Subcutaneous adipose tissue (tissue), 4 donors: ENCODE measurements around the gene CHN2. TPM values are rescaled to one million over a fixed set of nuclear protein-coding genes. Genes with fewer than 3 reads are reported as not detected.

ENCODE experiments used
- total RNA-seq, 4 donors: library from RNA; depleted of rRNA; stranded (reverse); fragments of >200 nt; gene quantifications; one replicate each; pipeline ENCODE4 v1.1.0, GENCODE V29; 2016
- TF ChIP-seq, protein P1 (sequence below): fragments of 450-650 bp; IDR thresholded peaks from one replicate; pipeline ENCODE4 v1.5.1; 2016; ENCODE audit warnings: low read depth, mild to moderate bottlenecking, control low read depth, antibody characterized with exemption, moderate library complexity

Gene CHN2
- total RNA-seq, 4 donors from 2014 or later, result 10.0 to 19.4 (median 13.8) TPM

DNA sequence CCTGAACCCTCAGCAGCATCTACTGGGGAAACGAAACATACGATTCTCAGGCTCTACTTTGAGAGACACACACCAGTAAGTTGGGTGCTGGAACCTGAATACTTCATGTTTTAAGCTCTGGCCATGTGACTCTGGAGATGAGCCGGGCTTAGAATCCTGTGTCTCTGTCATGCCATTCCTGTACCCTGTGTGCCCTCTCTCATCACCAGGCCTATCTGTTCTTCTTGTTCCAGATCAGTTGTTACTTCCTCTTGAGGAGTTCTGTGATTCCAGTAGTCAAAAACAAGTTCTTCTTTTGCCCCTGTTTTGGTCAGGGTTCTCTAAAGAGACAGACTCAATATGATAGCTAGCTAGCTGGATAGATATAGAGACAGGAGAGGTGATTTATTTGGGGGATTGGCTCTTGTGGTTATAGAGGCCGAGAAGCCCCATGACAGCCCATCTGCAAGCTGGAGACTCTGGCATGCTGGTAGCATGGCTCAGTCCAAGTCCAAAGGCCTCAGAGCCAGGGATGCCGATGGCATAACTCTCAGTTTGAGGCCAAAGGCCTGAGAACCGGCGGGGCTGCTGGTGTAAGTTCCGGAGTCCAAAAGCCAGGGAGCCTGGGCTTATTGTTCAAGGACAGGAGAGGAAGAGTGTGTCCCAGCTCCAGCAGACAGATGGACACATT, 54.3 kb downstream of the CHN2 start:
- TF ChIP-seq, protein P1, sequence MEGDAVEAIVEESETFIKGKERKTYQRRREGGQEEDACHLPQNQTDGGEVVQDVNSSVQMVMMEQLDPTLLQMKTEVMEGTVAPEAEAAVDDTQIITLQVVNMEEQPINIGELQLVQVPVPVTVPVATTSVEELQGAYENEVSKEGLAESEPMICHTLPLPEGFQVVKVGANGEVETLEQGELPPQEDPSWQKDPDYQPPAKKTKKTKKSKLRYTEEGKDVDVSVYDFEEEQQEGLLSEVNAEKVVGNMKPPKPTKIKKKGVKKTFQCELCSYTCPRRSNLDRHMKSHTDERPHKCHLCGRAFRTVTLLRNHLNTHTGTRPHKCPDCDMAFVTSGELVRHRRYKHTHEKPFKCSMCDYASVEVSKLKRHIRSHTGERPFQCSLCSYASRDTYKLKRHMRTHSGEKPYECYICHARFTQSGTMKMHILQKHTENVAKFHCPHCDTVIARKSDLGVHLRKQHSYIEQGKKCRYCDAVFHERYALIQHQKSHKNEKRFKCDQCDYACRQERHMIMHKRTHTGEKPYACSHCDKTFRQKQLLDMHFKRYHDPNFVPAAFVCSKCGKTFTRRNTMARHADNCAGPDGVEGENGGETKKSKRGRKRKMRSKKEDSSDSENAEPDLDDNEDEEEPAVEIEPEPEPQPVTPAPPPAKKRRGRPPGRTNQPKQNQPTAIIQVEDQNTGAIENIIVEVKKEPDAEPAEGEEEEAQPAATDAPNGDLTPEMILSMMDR, result no peak

DNA sequence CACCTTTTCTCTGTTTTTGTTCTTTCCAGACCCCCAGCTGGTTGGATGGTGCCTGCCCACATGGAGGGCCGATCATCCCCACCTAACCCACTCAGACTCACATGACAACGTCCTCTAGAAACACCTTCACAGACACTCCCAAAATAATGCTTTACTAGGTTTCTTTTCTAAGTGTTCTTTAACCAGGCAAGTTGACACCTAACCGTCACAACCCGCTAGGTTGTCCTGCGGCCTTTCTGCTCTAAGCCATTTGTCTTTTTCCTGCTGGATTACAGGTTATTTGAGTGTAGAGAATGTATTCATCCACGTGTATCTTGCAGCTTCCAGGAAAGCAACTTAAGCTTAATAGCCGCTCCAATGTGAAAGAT, 54.8 kb downstream of the CHN2 start:
- TF ChIP-seq, protein P1, result no peak

DNA sequence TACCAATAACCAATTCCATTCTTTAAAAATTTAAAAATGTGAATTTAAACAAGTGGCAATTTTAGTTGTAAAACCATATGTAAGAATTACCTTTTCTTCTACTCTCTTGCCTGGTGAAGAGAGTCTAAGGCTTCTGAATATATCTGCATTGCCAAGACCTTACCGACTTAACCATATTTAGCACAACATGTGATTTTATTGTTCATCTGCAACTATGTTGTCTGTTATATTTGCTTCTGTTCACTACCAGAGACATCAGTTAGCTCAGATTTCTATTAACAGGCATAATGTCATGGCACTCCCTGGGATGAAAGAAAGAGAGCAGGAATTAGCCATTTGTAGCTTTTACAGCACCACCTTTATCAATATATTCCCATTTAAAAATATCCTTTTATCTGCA, 55.3 kb downstream of the CHN2 start:
- TF ChIP-seq, protein P1, result no peak

DNA sequence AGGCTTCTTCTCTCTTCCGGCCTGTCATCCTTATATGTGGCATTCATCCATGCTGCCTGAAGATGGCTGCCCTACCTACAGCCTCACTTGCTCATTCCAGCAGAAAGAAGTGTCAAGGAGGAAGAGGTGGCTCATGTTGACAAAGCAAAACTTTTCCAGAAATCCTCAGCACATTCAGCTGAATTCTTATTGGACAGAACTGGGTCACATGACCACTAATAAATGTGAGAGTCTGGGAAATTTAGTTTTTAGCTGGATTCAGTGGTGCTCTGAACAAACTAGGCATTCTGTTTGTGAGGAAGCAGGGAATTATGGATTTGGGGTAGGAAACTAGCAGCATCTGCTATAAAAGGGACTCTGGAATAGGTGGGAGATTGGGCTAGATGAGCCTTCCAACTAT, 58.6 kb downstream of the CHN2 start:
- TF ChIP-seq, protein P1, result no peak

DNA sequence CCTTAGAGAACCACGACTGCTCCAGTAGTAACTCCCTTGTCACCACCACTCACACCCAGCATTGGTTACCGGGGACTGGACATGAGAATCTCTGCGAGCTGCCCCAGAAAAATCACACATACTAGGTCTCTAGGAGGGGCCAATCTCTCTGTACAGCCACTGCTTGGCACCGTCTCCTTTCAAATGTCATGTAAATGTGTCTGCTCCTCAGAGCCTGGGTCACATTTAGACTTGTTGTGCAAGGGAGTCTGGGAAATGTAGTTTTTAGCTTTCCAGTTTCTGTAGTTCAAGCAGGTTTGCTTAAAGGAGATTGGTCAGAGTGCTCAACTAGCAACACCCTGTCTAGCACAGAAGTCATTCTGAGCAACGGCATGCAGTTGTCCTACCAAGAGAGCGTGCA, 60.0 kb downstream of the CHN2 start:
- TF ChIP-seq, protein P1, result no peak

DNA sequence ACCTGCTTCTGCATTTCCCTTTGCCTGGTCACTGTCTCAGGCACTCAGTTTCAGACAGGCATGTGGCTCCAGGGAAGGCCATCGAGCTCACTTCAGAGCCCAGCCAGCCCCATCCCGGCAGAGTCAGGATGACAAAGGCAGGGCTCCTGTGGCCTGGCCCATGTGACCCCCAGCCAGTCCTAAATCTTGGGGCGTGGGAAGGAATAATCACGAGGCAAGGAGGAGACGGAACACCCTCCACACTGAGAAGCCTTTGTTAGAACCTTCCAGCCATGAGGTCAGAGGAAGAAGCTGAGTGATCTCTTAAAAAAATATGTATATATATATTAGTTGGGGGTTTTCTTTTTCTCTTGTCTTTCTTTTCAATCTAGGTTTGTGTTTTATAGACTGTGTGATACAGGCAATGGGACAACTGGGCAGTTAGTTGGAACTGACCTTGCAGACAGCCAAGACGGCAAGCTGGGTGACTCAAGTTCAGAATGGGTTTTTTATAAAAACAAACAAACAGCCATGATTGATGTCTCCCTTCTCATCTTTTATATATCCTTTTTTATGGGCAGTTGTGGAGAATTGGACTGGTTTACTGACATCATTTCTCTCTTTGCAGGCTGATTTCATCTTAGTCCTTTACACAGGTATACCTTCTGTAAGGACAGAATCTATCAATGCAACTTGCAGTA, 60.8 kb downstream of the CHN2 start:
- TF ChIP-seq, protein P1, result no peak

DNA sequence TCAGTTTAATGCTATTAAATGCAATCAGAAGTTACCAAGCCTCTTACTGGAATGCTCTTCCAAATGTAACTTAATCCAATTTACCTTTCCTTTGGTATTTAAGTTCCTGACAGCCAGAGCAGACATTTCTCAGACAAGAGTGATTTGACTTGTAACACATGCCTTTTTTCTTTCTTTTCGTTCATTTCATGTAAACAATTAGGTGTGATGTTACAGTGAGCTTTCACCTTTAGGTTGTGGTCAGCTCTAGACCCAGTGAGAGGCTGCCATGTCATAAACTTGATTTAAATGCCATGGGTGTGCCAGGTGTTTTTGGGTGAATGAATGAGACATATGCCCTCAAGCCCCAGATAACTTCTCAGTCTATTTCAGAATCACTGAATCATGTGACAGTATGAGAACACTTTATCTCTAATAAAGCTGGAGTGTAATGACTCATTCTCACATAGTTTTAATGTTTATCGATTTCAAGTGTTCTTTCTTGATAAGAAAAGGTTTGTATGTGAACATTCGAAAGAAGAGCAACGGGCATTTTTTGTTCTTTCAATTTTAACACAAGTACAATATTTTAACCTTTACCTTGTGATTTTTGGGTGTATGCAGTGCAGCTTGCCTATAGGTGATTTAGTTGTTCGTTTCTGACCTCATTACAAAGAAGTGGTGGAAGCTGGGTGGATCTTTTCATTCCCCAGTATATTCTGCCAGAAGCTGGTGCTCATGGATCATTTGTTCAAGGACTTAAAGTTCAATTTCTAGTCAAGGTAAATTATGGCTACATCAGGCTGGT, 61.5 kb downstream of the CHN2 start:
- TF ChIP-seq, protein P1, result no peak
